ENCODE measurements around the gene OTC. TPM values are rescaled to one million over a fixed set of nuclear protein-coding genes. Genes with fewer than 3 reads are reported as not detected.

Gene OTC
- total RNA-seq, 1 experiment from 2014 or later = not detected

DNA sequence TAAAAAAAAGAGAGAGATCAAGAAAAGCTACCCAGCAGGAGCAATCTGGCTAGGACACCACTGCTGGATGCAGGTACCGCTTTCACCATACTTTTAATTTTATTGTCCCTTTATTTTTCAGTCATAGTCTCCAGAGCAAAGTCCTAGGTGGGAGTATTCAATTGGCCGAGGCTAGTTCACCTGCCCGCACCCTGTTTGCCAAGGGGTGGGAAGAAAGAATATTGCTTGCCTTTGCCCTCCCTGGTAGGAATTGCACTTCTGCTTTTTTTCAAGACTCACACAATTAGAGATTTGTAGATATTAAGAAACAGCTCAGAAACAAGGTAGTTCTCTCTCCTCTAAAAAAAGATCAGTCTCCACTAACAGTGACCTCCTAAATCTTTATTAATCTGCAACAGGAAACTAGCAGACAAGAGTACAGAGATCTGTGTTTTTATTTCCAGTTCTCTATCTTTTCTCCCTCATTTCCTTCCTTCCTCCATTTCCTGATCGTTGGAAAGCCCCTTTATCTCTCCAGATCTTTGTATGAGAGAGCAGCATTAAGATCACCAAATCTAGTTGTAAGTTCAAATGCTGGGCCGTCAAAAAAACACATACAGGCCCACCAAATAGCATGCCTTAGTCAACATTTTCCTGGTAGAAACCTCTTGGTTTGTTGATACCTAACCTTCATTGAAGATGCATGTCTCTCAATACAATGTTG lies 15.7 kb upstream of the OTC start:
- H3K4me1 ChIP-seq (ENCODE audit: insufficient read depth, low read length) = no peaks in the 10 kb centered on the region
- H3K4me2 ChIP-seq (ENCODE audit: insufficient read depth, insufficient read length, low read length) = no peak overlapping the region
- no CpG with 5 or more reads among the region's 5 CpGs for WGBS (ENCODE audit: extremely low coverage, insufficient read length, low lambda C conversion rate)
- no peak overlapping the region for H3K23ac ChIP-seq (ENCODE audit: insufficient read length, low read depth, low read length)
- no peaks in the 10 kb centered on the region for H3K23me2 ChIP-seq (ENCODE audit: insufficient read length, low read depth, low read length, poor library complexity, severe bottlenecking)
- H3K18ac ChIP-seq (ENCODE audit: insufficient read length, low read depth, low read length) = no peak overlapping the region
- H2AK5ac ChIP-seq (ENCODE audit: insufficient read length, low read length) = no peak overlapping the region
- H4K8ac ChIP-seq (replicated peaks; ENCODE audit: insufficient read length, low read depth, low read length) = no peak overlapping the region
- peaks cover 62 to 63% of the 10 kb centered on the region in 2 experiments for H3K9me3 Mint-ChIP-seq
- peaks cover 0 to 4% of the 10 kb centered on the region in 2 experiments; a peak in 1 of 4 replicates for H3K4me1 Mint-ChIP-seq
- no peak overlapping the region for H3K27ac ChIP-seq (ENCODE audit: insufficient read length, low read depth, low read length)
- H3K4ac ChIP-seq (ENCODE audit: low read depth, low read length) = no peak overlapping the region
- no peak overlapping the region for H3K9ac ChIP-seq (ENCODE audit: extremely low read depth, insufficient read length, low read length)
- H2AFZ ChIP-seq (ENCODE audit: low read length) = no peak overlapping the region
- H3K4me3 Mint-ChIP-seq = no peak overlapping the region; a peak in 1 of 5 replicates
- peaks cover 1% of the 10 kb centered on the region; the same call in 1 of the 2 replicates for H3K27me3 Mint-ChIP-seq (ENCODE audit: low read depth)
- H3K36me3 Mint-ChIP-seq (ENCODE audit: insufficient read depth in 1 of 3, low read depth in 3 of 3) = no peaks in the 10 kb centered on the region; a peak in 2 of 7 replicates
- H2BK15ac ChIP-seq (ENCODE audit: low read depth, low read length) = no peak overlapping the region
- no peak overlapping the region for H3T11ph ChIP-seq (ENCODE audit: low read length)
- no peak overlapping the region for H4K91ac ChIP-seq (ENCODE audit: insufficient read length, low read depth, low read length)
- H3K56ac ChIP-seq (ENCODE audit: insufficient read length, low read depth, low read length) = no peak overlapping the region
- no peaks in the 10 kb centered on the region for H4K20me1 ChIP-seq (ENCODE audit: control insufficient read depth, insufficient read depth, insufficient read length)
- no peak overlapping the region for H3K14ac ChIP-seq (ENCODE audit: insufficient read depth, low read length)
- H2BK5ac ChIP-seq (ENCODE audit: insufficient read length, low read length) = no peak overlapping the region
- H3K27ac Mint-ChIP-seq = no peak overlapping the region
- no peak for TF ChIP-seq CTCF (conservative IDR thresholded peaks at IDR 0.05)
- no peaks in the 10 kb centered on the region for H3K79me2 ChIP-seq (ENCODE audit: insufficient read depth, low read length)
- H2BK12ac ChIP-seq (ENCODE audit: insufficient read length, low read depth, low read length) = no peak overlapping the region
- H2BK120ac ChIP-seq (ENCODE audit: low read depth, low read length, poor library complexity, severe bottlenecking) = no peak overlapping the region
- no peaks in the 10 kb centered on the region for H3K27me3 ChIP-seq (ENCODE audit: insufficient read depth, low read length)
- no peak overlapping the region for H4K5ac ChIP-seq (ENCODE audit: insufficient read length, low read depth, low read length)
- H3K79me1 ChIP-seq (ENCODE audit: insufficient read depth, low read depth, low read length, poor library complexity, severe bottlenecking) = no peaks in the 10 kb centered on the region
- no peak for DNase-seq
- no peaks in the 10 kb centered on the region for H3K9me3 ChIP-seq (ENCODE audit: control insufficient read depth, low read depth, low read length)
- H2BK20ac ChIP-seq (ENCODE audit: low read depth, low read length, poor library complexity, severe bottlenecking) = no peak overlapping the region
